T-helper 2 cell (primary cell): Measurements from ENCODE around the gene SIPA1.

ENCODE experiments used
- DNase-seq, 5 experiments: peaks; one replicate each; pipeline versions ENCODE4 v3.0.0 to v3.0.0-alpha.2; 2012 to 2022
- total RNA-seq, 2 donors: gene quantifications; one replicate each; lab custom pipeline; 2026; lab: John Stamatoyannopoulos, UW

Gene SIPA1, protein sequence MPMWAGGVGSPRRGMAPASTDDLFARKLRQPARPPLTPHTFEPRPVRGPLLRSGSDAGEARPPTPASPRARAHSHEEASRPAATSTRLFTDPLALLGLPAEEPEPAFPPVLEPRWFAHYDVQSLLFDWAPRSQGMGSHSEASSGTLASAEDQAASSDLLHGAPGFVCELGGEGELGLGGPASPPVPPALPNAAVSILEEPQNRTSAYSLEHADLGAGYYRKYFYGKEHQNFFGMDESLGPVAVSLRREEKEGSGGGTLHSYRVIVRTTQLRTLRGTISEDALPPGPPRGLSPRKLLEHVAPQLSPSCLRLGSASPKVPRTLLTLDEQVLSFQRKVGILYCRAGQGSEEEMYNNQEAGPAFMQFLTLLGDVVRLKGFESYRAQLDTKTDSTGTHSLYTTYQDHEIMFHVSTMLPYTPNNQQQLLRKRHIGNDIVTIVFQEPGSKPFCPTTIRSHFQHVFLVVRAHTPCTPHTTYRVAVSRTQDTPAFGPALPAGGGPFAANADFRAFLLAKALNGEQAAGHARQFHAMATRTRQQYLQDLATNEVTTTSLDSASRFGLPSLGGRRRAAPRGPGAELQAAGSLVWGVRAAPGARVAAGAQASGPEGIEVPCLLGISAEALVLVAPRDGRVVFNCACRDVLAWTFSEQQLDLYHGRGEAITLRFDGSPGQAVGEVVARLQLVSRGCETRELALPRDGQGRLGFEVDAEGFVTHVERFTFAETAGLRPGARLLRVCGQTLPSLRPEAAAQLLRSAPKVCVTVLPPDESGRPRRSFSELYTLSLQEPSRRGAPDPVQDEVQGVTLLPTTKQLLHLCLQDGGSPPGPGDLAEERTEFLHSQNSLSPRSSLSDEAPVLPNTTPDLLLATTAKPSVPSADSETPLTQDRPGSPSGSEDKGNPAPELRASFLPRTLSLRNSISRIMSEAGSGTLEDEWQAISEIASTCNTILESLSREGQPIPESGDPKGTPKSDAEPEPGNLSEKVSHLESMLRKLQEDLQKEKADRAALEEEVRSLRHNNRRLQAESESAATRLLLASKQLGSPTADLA
- 106 to 186 reads per million in 2 donors for total RNA-seq

DNA sequence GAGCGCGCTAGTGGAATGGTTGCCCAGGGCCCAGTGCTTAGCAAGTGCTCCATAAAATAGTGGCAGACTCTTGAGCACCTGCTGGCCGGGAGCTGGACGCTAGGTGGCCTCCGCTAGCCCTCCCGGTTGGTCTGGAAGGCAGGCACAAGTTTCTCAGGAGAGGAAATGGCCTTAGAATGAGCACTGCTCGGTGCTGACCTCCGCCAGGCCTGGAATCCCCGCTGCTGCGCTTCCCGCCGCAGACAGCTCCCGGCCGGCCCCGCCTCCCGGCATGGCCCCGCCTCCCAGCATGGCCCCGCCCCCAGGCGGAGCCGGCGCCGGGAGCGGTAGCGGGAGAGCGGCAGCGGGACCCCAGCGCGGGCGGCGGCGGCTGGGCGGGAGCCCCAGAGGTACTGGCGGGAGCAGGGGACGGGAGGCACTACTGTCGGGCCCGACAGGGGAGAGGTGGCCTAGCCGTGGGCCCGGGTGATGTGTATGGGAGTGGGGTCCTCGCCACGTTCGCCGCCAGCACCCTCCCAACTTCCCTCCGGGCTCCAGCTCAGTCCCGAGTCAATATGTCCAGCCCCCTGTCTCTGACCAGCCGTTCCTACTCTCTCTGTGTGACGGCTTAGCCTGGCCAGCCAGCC, at the start of gene SIPA1:
Gene SIPA1, plus strand, starts transcription at position 308 of the 626 bp plus-strand sequence. CDS start 2,821 bp downstream, outside the sequence.
- peak; percentile 59 to 77 (median 71) for DNase-seq

DNA sequence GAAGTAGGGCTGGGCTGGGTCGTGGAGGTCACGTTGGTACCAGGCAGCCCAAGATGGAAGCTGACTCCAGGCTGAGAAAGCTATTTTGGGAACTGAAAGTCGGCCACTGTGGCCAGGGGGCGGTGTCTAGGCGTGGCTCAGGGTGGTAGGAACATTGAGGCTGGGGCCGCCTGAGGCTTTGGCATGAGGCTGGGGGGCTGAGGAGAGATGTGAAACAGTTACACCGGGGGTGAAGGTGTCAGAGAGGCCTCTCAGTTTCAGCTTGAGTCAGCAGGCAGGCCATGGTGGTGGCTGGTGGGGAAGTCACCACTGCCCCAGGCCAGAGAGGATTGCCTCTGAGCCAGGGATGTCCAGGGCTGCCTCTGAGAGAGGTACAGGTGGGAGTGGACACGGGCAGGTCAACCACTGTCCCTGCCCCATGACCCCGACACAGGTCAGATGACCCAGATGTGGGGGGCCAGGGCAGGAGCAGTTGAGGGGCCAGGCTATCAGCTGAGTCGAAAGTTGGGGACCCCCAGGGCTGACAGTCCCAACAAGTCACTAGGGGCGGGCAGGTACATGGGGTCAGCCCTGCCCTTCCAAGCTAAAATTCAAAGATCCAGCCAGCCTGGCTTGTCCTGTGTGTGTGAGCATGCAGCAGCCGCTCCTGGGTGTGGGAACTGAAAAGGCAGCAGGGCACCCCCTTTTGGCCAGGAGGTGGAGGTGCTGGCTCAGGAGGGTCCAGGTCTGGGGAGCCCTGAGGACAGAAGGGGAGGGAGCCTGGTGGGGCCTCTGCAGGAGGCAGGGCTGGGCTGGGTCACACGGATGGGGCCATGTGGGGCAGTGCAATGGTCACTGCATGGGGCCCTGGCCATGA, 49.5 kb upstream of the SIPA1 start:
- DNase-seq: peak; percentile 42 to 90 (median 69)

DNA sequence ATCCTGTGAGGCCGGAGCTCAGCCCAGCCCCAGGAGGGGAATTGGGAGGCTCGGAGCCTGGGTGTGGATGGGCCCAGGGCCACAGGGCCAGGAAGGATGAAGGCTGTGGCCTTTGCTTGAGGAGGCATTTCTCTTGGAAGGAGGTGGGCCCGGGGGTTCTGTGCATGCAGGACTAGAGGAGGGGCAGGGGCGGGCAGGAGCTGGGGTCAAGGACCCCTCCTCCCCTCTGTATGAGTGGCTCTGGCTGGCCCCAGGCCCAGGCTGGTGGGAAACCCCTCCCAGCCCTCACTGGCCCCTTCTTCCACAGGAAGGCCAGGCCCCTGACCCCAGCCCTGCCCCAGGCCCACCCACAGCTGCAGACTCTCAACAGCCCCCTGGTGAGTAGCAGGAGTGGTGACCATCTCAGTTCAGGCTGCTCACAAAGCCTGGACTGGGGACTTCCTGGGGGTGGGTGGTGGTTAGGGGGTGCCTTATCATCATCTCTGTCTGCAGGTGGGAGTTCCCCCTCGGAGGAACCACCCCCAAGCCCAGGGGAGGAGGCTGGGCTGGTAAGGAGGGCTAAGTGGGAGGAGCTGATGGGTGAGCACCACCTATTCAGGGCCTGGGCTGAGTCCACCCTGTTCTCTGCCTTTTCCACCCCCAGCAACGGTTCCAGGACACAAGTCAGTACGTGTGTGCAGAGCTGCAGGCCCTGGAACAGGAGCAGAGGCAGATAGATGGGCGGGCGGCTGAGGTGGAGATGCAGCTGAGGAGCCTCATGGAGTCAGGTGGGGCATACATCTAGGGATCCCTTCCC, 48.3 kb upstream of the SIPA1 start:
- peak in 3 of 5 experiments; percentile 19 to 70 (median 21) for DNase-seq

DNA sequence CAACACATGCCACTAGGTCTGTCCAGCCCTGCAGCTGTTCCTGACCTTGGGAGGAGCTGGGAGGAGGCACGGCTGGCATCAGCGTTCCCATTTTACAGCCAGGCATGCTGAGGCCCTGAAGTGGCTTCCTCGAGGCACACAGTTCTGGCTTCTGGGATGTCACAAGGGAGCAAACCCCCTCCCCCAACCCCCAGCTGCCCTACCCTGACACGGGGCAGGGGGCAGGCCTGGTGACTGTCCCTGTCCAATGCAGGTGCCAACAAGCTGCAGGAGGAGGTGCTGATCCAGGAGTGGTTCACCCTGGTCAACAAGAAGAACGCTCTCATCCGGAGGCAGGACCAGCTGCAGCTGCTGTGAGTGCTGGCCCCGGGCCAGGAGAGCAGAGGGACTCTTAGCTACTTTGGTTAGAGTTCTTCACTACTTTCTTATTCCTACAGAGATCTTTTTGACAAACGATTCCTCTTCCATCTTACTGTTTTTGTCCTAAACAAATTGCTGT, 47.6 kb upstream of the SIPA1 start:
- no peak for DNase-seq

DNA sequence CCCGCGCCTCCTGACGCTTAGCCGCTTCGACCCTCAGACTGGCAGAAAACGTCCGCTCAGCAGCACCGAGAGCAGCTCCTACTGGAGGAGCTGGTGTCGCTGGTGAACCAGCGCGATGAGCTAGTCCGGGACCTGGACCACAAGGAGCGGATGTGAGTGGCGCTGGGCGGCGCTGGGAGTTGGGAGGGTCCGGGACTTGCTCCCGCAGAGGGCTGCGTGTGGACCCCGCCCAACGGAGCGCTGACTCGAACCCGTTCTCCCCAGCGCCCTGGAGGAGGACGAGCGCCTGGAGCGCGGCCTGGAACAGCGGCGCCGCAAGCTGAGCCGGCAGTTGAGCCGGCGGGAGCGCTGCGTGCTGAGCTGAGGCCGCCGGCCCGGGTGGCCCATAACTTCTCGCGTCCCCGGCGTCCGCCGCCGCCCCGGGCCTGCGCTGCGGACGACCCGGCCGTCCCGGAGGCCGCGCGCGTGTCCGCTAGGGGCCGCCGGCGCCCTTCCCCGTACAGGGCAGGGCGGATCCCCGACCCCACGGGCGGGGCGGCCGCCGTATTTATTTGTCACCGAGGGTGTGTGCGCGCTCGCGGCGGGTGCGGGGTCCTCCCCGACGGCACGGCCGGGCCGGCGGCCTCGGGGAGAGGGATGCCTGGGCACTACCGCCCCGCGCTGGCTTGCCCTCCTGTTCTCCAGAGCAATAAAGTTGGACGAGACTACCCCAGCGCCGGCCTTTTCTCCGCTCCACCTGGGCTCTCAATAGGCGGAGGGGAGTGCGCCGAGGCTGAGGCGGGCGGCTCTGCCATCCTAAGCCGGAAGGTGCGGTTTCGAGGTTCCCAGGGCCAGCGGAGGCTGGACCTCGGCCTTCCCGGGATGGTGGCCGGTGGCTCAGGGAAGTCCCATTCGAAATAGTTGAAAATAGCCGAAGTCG, 45.7 kb upstream of the SIPA1 start:
- DNase-seq: no peak

DNA sequence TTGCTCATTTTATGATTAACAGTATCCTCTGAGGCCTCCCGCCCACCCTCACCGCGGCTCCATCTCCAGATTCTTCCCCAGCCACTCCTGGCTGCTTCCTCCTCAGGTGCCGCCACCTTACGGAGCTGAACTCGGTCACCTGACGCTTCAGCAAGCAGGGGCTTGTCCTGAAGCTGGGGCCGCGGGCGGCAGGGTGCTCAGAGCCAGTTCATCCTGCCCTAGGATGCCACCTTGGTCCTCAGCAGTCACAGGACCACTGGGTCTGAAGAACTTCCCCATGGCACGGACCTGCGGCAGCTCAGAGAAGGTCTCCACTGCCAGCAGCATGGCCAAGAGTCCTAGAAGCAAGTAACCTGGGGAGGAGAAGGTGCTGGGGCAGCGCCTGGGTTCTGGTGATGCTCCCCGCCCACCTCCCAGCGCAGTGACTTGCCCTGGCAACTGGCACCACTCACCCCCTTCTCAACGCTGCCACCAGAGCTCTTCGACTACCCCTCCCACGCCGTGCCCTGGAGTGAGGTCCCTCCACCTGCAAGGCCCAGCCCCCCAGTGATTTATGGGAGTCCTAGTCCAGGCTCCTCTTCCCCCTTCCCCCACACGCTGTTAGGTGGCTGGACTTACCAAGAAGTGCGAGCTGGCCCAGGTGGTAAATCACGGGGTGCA, 44.9 kb upstream of the SIPA1 start:
- no peak for DNase-seq

DNA sequence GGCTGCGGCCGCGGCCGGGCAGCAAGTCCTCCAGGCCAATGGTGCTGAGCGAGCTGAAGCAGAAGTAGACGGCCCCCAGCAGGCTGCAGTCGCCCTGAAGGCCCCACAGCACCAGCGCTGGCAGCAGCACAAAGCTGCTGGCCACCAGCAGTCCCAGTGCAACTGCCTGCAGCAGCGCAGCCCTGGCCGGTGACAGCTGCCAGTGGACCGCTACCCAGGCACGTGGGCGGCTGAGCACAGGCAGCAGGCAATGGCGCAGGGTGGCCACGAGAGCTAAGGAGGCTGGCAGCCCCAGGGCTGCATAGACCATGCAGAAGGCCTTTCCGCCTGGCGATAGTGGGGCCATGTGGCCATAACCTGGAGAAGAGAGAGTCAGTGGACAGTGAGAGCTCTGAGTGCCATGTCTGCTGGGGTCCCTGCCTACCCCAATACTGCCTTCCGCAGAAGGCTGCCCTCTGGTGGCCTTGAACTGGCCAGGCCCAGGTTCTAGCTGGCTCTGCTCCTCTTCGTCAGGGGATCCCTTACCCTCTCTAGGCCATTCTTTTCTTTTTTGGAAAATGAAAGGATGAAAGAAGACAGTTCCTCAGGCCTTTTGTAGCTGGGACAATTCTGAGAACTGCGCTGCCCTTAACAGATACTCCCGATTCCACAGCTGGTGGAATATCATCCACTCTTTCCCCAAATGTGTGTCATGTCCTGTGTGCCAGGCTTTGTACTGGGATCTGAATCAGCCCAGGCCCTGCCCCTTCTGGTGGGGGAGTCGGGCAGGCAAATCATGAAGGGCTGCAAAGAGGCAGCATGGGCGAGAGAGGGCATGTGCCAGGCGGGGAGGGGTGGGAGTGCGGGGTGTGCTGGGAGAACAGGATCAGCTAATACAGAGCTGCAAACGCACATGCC, 44.1 kb upstream of the SIPA1 start:
- DNase-seq: peak in 1 of 5 experiments; percentile 44

DNA sequence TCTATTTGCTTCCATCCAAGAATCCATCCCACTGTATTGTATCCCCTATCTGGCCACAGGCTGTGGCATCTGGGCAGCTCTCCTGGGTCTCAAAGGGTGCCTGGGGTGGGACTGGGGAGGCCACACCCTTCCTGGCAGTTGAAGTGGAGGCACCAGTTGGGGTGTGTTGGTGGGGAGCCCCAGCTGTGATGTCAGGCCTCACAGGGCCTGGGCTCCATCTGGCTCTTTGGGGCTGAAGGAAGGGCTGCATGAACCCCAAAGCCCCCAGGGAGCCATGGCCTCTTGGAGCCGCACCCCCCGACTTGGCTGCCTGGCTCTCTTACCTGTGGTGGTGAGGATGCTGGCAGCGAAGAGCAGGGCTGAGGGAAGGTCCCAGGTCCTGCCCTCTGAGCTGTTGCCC, 42.8 kb upstream of the SIPA1 start:
- peak in 1 of 5 experiments; percentile 30 for DNase-seq

DNA sequence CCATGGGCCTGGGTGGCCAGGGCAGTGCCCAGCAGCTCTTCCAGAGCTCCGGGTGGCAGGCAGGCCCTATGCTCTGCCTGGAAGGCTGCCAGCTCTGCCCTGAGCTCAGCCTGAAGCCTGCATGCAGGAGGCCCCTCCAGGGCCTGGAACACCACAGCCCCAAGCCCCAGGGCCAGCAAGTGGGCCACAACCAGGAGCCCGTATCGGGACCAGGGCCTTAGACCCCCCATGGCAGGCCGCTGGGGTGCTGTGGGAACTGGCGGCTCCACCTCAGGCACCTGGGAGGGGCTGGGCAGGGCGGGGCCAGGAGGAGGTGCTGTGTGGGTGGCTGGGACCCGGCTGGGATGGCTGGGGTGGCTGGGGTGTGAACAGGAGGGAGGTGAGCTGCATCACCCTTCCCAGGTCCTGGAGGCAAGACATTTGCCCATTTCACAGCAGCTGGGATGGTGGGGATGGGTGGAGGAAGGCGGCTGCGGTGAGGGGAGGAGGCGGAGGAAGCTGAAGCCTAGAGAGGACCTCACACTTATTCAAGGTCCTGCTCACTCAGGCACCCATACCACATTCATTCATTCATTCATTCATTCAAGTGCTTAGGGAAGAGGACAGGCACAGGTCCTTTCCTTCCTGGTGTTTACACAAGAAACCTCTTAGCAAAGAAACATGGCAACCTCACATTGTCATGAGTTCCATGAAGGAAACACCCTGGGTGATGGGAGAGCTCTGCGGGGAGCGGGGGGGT, 42.2 kb upstream of the SIPA1 start, which contains the start of gene KCNK7:
Gene KCNK7, minus strand, starts transcription at position 258 of the 739 bp plus-strand sequence. Its CDS starts 28 bp downstream, at position 230.
- no peak for DNase-seq

DNA sequence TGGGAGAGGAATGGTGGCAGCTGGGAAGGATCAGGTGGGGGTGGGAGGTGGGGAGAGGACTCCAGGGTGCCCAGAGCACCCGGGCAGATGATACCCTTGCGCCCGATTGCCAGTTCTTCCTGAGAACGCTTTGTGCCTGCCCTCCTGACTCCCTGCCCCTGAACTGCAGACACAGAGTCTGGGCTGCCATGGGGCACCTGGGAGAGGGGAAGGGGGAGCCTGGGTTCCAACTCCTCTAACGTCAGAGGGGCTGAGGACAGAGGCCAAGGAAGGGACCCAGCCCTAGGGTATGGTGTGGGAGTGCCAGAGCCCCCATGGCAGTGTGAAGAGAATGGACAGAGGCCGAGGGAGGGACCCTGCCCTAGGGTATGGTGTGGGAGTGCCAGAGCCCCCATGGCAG, 41.4 kb upstream of the SIPA1 start:
- no peak for DNase-seq

DNA sequence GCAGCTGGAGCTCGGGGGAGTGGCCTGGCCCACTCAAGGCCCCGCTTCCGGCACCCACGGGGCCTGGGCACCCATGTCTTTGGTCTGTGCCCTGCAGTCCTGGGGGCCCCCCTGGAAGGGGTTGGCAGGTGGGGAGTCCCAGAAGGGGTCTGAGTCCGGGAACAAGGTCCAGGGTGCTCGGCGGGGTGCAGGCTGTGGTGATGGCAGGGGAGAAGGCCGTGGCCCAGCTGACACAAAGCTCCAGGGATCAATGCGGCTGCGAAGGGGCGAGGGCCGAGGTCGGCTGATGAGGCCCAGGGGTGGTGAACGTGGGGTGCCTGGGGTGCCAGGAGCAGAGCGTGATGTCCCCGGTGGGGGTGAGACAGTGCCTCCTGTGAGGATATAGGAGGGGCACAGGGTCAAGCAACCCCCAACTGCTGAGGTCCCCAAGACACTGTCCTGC, 39.6 kb upstream of the SIPA1 start:
- DNase-seq: no peak

DNA sequence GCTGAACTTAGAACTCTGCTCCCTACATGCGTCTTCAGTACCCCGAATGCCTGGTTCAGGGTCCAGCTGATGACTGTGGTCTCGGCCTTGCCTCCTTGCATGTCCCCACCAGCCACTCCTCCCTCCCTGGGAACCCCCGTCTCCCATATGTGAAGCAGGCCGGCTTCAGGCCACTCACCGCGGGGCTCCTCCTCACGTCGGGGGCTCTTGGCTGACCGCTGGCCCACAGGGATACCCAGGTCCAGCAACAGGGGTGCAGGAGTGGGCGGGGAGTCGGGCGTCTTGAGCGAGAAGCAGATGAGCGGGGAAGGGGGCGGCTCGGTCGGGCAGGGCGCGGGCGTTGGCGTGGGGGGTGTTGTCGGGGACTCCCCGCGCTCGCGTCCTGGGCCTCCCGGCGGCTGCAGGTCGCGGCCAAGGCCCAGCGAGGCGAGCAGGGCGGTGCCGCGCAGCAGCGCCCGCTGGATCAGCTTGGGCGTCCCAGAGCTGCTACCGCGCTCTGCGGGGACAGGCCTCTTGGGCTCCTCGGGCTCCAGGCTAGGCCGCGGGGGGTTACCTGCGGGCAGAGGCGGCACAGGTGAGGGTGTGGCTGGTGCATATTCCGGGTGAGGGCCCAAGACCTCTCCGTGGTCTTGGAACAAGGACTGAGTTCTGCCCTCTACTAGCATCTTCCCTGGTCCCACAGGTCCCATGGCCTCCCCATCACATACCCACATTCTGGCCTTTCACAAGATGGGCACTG, 38.5 kb upstream of the SIPA1 start:
- no peak for DNase-seq

DNA sequence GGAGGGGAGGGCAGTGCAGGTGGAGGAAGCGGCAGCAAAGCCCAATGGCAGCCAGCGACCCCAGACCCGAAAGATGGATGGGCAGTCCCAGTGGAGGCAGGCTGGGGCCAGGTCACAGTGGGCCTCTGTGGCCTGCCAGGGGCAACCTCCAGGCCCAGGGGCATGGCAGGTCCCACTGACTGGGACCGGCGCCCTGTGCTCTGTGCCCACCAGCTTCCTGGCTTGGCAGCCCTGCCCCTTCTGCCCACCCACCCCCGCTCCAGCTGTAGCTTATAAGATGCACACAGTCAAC, 38.0 kb upstream of the SIPA1 start:
- no peak for DNase-seq

DNA sequence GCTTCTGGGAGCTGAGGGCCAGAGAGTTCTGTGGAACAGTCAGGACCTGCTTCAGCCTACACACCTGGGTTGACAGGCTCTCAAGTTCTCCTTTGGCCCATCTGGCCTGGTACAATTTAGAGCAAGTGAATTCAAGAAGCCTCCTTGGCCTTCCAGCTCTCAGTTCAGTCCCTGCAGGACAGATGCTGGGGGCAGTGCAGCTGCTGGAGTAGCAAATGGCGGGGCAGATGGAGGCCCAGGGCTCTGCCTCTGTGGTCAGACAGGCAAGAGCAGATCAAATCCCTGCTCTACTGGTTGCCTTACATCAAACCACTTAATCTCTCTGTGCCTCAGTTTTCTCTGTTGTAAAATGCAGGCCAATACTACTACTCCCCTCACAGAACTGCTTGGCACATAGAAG, 33.6 kb upstream of the SIPA1 start:
- DNase-seq: no peak

DNA sequence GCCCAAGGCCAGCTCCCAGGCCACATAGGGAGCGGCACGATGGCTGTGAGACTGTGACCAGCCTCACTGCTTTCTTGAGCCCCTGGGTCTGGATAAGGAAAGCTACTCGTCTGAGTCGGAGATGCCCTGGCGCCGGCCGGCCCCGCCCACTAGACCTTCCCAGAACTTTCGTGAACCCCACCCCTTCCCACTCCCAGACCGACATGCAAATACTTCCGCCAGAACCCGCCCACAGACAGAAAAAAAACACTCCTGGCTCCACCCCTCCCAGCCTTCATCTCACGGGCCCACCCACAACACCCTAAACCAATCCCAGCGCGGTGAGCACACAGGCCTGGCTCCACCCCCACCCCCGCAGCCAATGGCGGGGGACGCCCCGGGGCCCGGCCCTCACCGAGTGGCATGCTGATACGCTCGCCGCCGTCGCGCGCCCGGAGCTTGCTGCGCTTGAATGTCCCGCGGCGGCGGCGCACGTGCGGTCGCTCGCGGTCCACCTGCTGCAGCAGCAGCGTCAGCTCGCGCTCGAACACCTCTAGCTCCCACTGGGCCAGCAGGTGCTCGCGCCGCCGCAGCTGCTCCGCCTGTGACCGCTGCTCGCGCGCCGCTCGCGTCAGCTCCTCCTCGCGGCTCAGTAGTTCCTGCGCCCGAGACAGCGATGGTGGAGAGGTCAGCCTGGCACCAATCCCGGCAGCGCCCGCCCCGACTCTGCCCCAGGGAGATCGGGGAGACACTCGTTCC, 30.9 kb upstream of the SIPA1 start:
- DNase-seq: peak in 1 of 5 experiments; percentile 34
